ENCODE results near the gene IL36RN.

GRCh38 chr2:113056521-113056920 is 2.5 kb upstream of the IL36RN start:
- no peak for TF ChIP-seq CTCF (IDR thresholded peaks at IDR 0.05; ENCODE audit: low read depth, low read length)
- no peak for TF ChIP-seq EZH2phosphoT487 (IDR thresholded peaks at IDR 0.05; ENCODE audit: low read depth)
